ENCODE measurements around the gene FAM210B.
"Not testable (repeated sequence)": the region's sequence is repeated elsewhere in the genome, so short reads cannot be mapped to it uniquely, and the experiment has no call there.

FAM210B gene

GRCh38 chr20:56324806-56325205 is 34.0 kb upstream of the FAM210B start:
- H3K9ac ChIP-seq (ENCODE audit: low read length) = no peak overlapping the region
- H3K27ac ChIP-seq (ENCODE audit: low read depth, low read length) = no peak overlapping the region
- no peaks in the 10 kb centered on the region for H4K20me1 ChIP-seq (ENCODE audit: low read depth, low read length)
- H3K36me3 ChIP-seq (ENCODE audit: low read length) = no peaks in the 10 kb centered on the region
- H3K9me2 ChIP-seq (replicated peaks; ENCODE audit: insufficient read depth, low read length) = no peaks in the 10 kb centered on the region
- no peak overlapping the region for H3K4me2 ChIP-seq (ENCODE audit: low read depth, low read length, poor library complexity, severe bottlenecking)
- H3F3A ChIP-seq (ENCODE audit: insufficient read depth) = no peaks in the 10 kb centered on the region
- H3K9me3 ChIP-seq (ENCODE audit: insufficient read depth, low read length) = no peaks in the 10 kb centered on the region
- H3K4me3 ChIP-seq (ENCODE audit: insufficient read depth, low read length, poor library complexity, severe bottlenecking) = no peak overlapping the region
- H2AFZ ChIP-seq (ENCODE audit: low read depth, low read length, severe bottlenecking) = no peak overlapping the region
- no peaks in the 10 kb centered on the region for H3K79me2 ChIP-seq (ENCODE audit: insufficient read depth, low read length)
- H3K27me3 ChIP-seq (ENCODE audit: low read length) = no peaks in the 10 kb centered on the region
- TF ChIP-seq EZH2phosphoT487 (conservative IDR thresholded peaks at IDR 0.05; ENCODE audit: low read length) (no peak), CTCF (IDR thresholded peaks at IDR 0.05; ENCODE audit: insufficient read depth, low read length, poor library complexity, severe bottlenecking) (no peak)

- H3K27me3 ChIP-seq (ENCODE audit: low read length) = no peaks in the 10 kb centered on the region
- no peak overlapping the region for H3K4me2 ChIP-seq (ENCODE audit: low read depth, low read length, poor library complexity, severe bottlenecking)
- no peak overlapping the region for H3K9ac ChIP-seq (ENCODE audit: low read length)
- TF ChIP-seq CTCF (IDR thresholded peaks at IDR 0.05; ENCODE audit: insufficient read depth, low read length, poor library complexity, severe bottlenecking) = no peak
- TF ChIP-seq EZH2phosphoT487 (conservative IDR thresholded peaks at IDR 0.05; ENCODE audit: low read length) = no peak
- no peak overlapping the region for H2AFZ ChIP-seq (ENCODE audit: low read depth, low read length, severe bottlenecking)
- no peaks in the 10 kb centered on the region for H3K9me2 ChIP-seq (replicated peaks; ENCODE audit: insufficient read depth, low read length)
- no peaks in the 10 kb centered on the region for H3K79me2 ChIP-seq (ENCODE audit: insufficient read depth, low read length)
- H3K4me3 ChIP-seq (ENCODE audit: insufficient read depth, low read length, poor library complexity, severe bottlenecking) = no peak overlapping the region
- no peaks in the 10 kb centered on the region for H4K20me1 ChIP-seq (ENCODE audit: low read depth, low read length)
- no peaks in the 10 kb centered on the region for H3F3A ChIP-seq (ENCODE audit: insufficient read depth)
- no peak overlapping the region for H3K27ac ChIP-seq (ENCODE audit: low read depth, low read length)
- no peaks in the 10 kb centered on the region for H3K9me3 ChIP-seq (ENCODE audit: insufficient read depth, low read length)
- H3K36me3 ChIP-seq (ENCODE audit: low read length) = no peaks in the 10 kb centered on the region
Observed at GRCh38 chr20:56328861-56329260, 29.9 kb upstream of the FAM210B start.

- not testable (repeated sequence) for H3K36me3 ChIP-seq (ENCODE audit: low read length); H3K79me2 ChIP-seq (ENCODE audit: insufficient read depth, low read length); H3K9me3 ChIP-seq (ENCODE audit: insufficient read depth, low read length); H3K4me2 ChIP-seq (ENCODE audit: low read depth, low read length, poor library complexity, severe bottlenecking); H3K27me3 ChIP-seq (ENCODE audit: low read length); H2AFZ ChIP-seq (ENCODE audit: low read depth, low read length, severe bottlenecking); H3F3A ChIP-seq (ENCODE audit: insufficient read depth); H3K4me3 ChIP-seq (ENCODE audit: insufficient read depth, low read length, poor library complexity, severe bottlenecking); H4K20me1 ChIP-seq (ENCODE audit: low read depth, low read length); H3K9ac ChIP-seq (ENCODE audit: low read length); H3K9me2 ChIP-seq (replicated peaks; ENCODE audit: insufficient read depth, low read length); H3K27ac ChIP-seq (ENCODE audit: low read depth, low read length)
Observed at GRCh38 chr20:56336709-56337108, 22.1 kb upstream of the FAM210B start.

DNA sequence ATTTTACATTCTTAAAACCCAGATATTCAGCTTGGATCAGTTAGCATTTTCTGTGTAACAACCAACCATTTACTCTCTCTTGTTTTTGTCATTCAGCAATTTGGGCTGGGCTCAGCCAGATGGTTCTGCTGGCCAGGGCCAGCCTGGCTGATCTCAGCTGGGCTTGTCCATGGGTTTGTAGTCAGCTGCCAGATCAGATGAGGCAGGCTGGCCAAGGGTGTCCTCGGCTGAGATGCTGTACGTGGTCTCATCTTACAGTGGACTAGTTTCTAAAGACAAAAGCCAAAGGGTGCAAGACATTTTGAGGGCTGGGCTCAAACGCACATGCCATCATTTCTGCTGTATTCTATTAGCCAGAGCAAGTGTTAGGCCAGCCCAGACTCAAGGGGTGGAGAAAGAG is 16.0 kb upstream of the FAM210B start:
- no peaks in the 10 kb centered on the region for H3K9me2 ChIP-seq (replicated peaks; ENCODE audit: insufficient read depth, low read length)
- no peak overlapping the region for H3K9ac ChIP-seq (ENCODE audit: low read length)
- no peaks in the 10 kb centered on the region for H3F3A ChIP-seq (ENCODE audit: insufficient read depth)
- H4K20me1 ChIP-seq (ENCODE audit: low read depth, low read length) = no peaks in the 10 kb centered on the region
- no peaks in the 10 kb centered on the region for H3K27me3 ChIP-seq (ENCODE audit: low read length)
- no peaks in the 10 kb centered on the region for H3K79me2 ChIP-seq (ENCODE audit: insufficient read depth, low read length)
- no peaks in the 10 kb centered on the region for H3K36me3 ChIP-seq (ENCODE audit: low read length)
- no peak overlapping the region for H3K27ac ChIP-seq (ENCODE audit: low read depth, low read length)
- no peak overlapping the region for H3K4me2 ChIP-seq (ENCODE audit: low read depth, low read length, poor library complexity, severe bottlenecking)
- TF ChIP-seq CTCF (IDR thresholded peaks at IDR 0.05; ENCODE audit: insufficient read depth, low read length, poor library complexity, severe bottlenecking) (no peak), EZH2phosphoT487 (conservative IDR thresholded peaks at IDR 0.05; ENCODE audit: low read length) (no peak)
- no peaks in the 10 kb centered on the region for H3K9me3 ChIP-seq (ENCODE audit: insufficient read depth, low read length)
- no peak overlapping the region for H2AFZ ChIP-seq (ENCODE audit: low read depth, low read length, severe bottlenecking)
- H3K4me3 ChIP-seq (ENCODE audit: insufficient read depth, low read length, poor library complexity, severe bottlenecking) = no peak overlapping the region
